Jurkat, Clone E6-1 (cell line): ENCODE results near the gene NOM1. TPM values are rescaled to one million over a fixed set of nuclear protein-coding genes. Genes with fewer than 3 reads are reported as not detected.
"Not testable (repeated sequence)": the region's sequence is repeated elsewhere in the genome, so short reads cannot be mapped to it uniquely, and the experiment has no call there.

ENCODE experiments used
- DNase-seq: peaks from one replicate; pipeline ENCODE4 v3.0.0-alpha.2; 2011; ENCODE audit warnings: low read depth, low spot score
- H3K4me3 ChIP-seq: 2 replicates; pipeline ENCODE4 v1.5.1; 2011; ENCODE audit warnings: mild to moderate bottlenecking, low read length, control low read depth, moderate library complexity
- polyA plus RNA-seq: library from polyadenylated mRNA; unstranded; fragments of >200 nt; gene quantifications from one replicate; pipeline ENCODE4 v1.2.1, GENCODE V29; 2012; ENCODE audit warnings: missing spikeins; ENCODE audit not compliant: insufficient read length, insufficient read depth

Gene NOM1
- polyA plus RNA-seq = 34.5 TPM

GRCh38 chr7:156949541-156950380 is at the start of gene NOM1:
Gene NOM1, plus strand, starts transcription at chr7:156949712. Its CDS starts 26 bp downstream, at chr7:156949738.
- DNase-seq = peak; percentile 63

GRCh38 chr7:156900093-156900492 is 49.4 kb upstream of the NOM1 start:
- H3K4me3 ChIP-seq, DNase-seq: not testable (repeated sequence)

More at GRCh38 chr7:156949541-156950380, at the start of gene NOM1:
- peak within 1 kb of the TSS; percentile 63 for H3K4me3 ChIP-seq

GRCh38 chr7:156903232-156903909 is 46.1 kb upstream of the NOM1 start:
- no peak overlapping the region for H3K4me3 ChIP-seq
- peak; percentile 56 for DNase-seq

GRCh38 chr7:156906200-156906649 is 43.3 kb upstream of the NOM1 start:
- no peak for DNase-seq
- H3K4me3 ChIP-seq = no peak overlapping the region

GRCh38 chr7:156907656-156908055 is 41.9 kb upstream of the NOM1 start:
- no peak overlapping the region for H3K4me3 ChIP-seq
- DNase-seq = no peak

- not testable (repeated sequence) for DNase-seq, H3K4me3 ChIP-seq
Observed at GRCh38 chr7:156909574-156910252, 39.8 kb upstream of the NOM1 start.

GRCh38 chr7:156918635-156919034 is 30.9 kb upstream of the NOM1 start:
- DNase-seq = no peak
- no peak overlapping the region for H3K4me3 ChIP-seq

- no peak for DNase-seq
Observed at GRCh38 chr7:156919132-156919713, 30.3 kb upstream of the NOM1 start.

GRCh38 chr7:156920076-156920475 is 29.4 kb upstream of the NOM1 start:
- no peak for DNase-seq
- no peak overlapping the region for H3K4me3 ChIP-seq

More at GRCh38 chr7:156919132-156919713, 30.3 kb upstream of the NOM1 start:
- H3K4me3 ChIP-seq = no peak overlapping the region

- not testable (repeated sequence) for DNase-seq, H3K4me3 ChIP-seq
Observed at GRCh38 chr7:156920487-156921373, 28.8 kb upstream of the NOM1 start.

- not testable (repeated sequence) for DNase-seq, H3K4me3 ChIP-seq
Observed at GRCh38 chr7:156922304-156922703, 27.2 kb upstream of the NOM1 start.

GRCh38 chr7:156925821-156926220 is 23.7 kb upstream of the NOM1 start:
- not testable (repeated sequence) for H3K4me3 ChIP-seq, DNase-seq

- H3K4me3 ChIP-seq = no peak overlapping the region
- no peak for DNase-seq
Observed at GRCh38 chr7:156927571-156928405, 21.7 kb upstream of the NOM1 start.

- DNase-seq = no peak
- no peak overlapping the region for H3K4me3 ChIP-seq
Observed at GRCh38 chr7:156928406-156928747, 21.1 kb upstream of the NOM1 start.

- DNase-seq = no peak
- no peak overlapping the region for H3K4me3 ChIP-seq
Observed at GRCh38 chr7:156929789-156930539, 19.5 kb upstream of the NOM1 start.

- no peak for DNase-seq
- no peak overlapping the region for H3K4me3 ChIP-seq
Observed at GRCh38 chr7:156932006-156932405, 17.5 kb upstream of the NOM1 start.

- DNase-seq = no peak
Observed at GRCh38 chr7:156935250-156935649, 14.3 kb upstream of the NOM1 start.

More at GRCh38 chr7:156935250-156935649, 14.3 kb upstream of the NOM1 start:
- H3K4me3 ChIP-seq = no peak overlapping the region
